Adrenal gland (tissue), 12 donors: Measurements from ENCODE around the gene DNALI1. TPM values are rescaled to one million over a fixed set of nuclear protein-coding genes. Genes with fewer than 3 reads are reported as not detected.
"Not testable (repeated sequence)": the region's sequence is repeated elsewhere in the genome, so short reads cannot be mapped to it uniquely, and the experiment has no call there.

Experiments used
- DNase-seq, 7 donors: peaks; one replicate each; pipeline ENCODE4 v3.0.0-alpha.2; 2019 to 2020
- H3K27ac ChIP-seq, 5 donors: fragments of 200-600 bp; sonication (generic) in 4 of 5; 1 replicate in 3 of 5; 2 replicates in 2 of 5; pipeline versions ENCODE4 v1.5.1 to v1.8.0; 2016 to 2020; ENCODE audit warnings: mild to moderate bottlenecking in 1 of 5
- H3K27me3 ChIP-seq: fragments of 200-600 bp; 2 replicates; pipeline ENCODE4 v1.8.0; 2021
- H3K36me3 ChIP-seq, 2 donors: fragments of 200-600 bp; replicated peaks in 1 of 2; 1 replicate in 1 of 2; 2 replicates in 1 of 2; pipeline versions ENCODE4 v1.5.1 to v1.8.0; 2018 to 2022
- H3K4me1 ChIP-seq, 2 donors: fragments of 200-600 bp; replicated peaks in 1 of 2; 1 replicate in 1 of 2; 2 replicates in 1 of 2; pipeline versions ENCODE4 v1.5.1 to v1.8.0; 2018 to 2021
- H3K4me3 ChIP-seq, 4 donors: fragments of 200-600 bp; sonication (generic) in 3 of 4; one replicate each; pipeline ENCODE4 v1.5.1; 2016 to 2018
- H3K9me3 ChIP-seq, 3 donors: fragments of 200-600 bp; sonication (generic) in 1 of 3; replicated peaks in 1 of 3; 1 replicate in 2 of 3; 2 replicates in 1 of 3; pipeline versions ENCODE4 v1.5.1 to v1.8.0; 2016 to 2021
- CTCF ChIP-seq, 6 experiments: fragments of 450-650 bp in 4 of 6; fragments of 200-600 bp in 2 of 6; sonication (generic) in 1 of 6; IDR thresholded peaks; 1 replicate in 5 of 6; 2 replicates in 1 of 6; pipeline versions ENCODE4 v1.5.1 to v1.8.0; 2016 to 2021; ENCODE audit warnings: antibody characterized with exemption in 6 of 6, mild to moderate bottlenecking in 2 of 6, moderate library complexity in 1 of 6
- POLR2A ChIP-seq, 2 donors: fragments of 450-650 bp; IDR thresholded peaks; one replicate each; pipeline ENCODE4 v1.6.1; 2017; ENCODE audit warnings: antibody characterized with exemption in 2 of 2, mild to moderate bottlenecking in 2 of 2, moderate library complexity in 1 of 2
- WGBS, 4 donors: extraction: QIAGEN DNeasy Blood & Tissue Kit in 2 of 4; methylation state at CpG; one replicate each; pipeline versions ENCODE4 v1.1.5 to v1.1.7; 2013 to 2017; 5-methylcytosine and 5-hydroxymethylcytosine counted together
- intact Hi-C, 2 donors: fragments of 100-400 bp; cut with DNase I; formaldehyde crosslinking; loops; one replicate each; pipeline versions ENCODE4 v1.14.1 to v1.15.0; 2022 to 2023
- polyA plus RNA-seq, 3 donors: library from polyadenylated mRNA; stranded (reverse); fragments of 200-250 nt in 2 of 3; fragments of 350-450 nt in 1 of 3; fragmentation: Illumina TruSeq in 1 of 3; extraction: RNeasy Lipid Tissue Mini Kit (QIAGEN cat#74804) in 1 of 3; gene quantifications; one replicate each; pipeline ENCODE4 v1.2.3, GENCODE V29; 2013 to 2014
- total RNA-seq, 9 donors: library from RNA; depleted of rRNA in 4 of 9; stranded (reverse); fragments of >200 nt in 4 of 9; fragments of 120-200 nt in 1 of 9; fragmentation: NEBNext Ultra II Directional in 1 of 9; extraction: Animal tissue kit (Norgen Biotek cat#: 25700) in 1 of 9; gene quantifications; one replicate each; pipeline versions ENCODE4 v1.1.0 to v1.2.4, GENCODE V29; 2013 to 2023
- donor health status: healthy with polysubstance abuse.
- donor health status: Bipolar disorder and iron deficiency.
- donor health status: DM: yes; HTN: yes; CAD: no.
- donor health status: DM: no; HTN: no; CAD: no.
- donor health status: DM: no; HTN: no; CAD: no.
- donor health status: DM: yes; HTN: yes; CAD: no.

Gene DNALI1
- total and polyA plus RNA-seq, 12 donors: 6.1 to 41.6 (median 15.7) TPM

- intact Hi-C loops: no loop called here
- Histone ChIP-seq H3K36me3 (peaks cover 0 to 4% of the 10 kb centered on the region in 2 donors), H3K9me3 (no peaks in the 10 kb centered on the region), H3K27me3 (no peaks in the 10 kb centered on the region), H3K27ac (no peak overlapping the region), H3K4me1 (peaks cover 14 to 16% of the 10 kb centered on the region in 2 donors), H3K4me3 (no peak overlapping the region)
- WGBS, 4 donors: 88 to 96% (median 89%) methylated on average over 1 of the region's 1 CpG
- DNase-seq: no peak
- no peak for TF ChIP-seq CTCF (IDR thresholded peaks at IDR 0.05)
- no peak for TF ChIP-seq POLR2A (IDR thresholded peaks at IDR 0.05)
These were observed 1.7 kb downstream of the DNALI1 start for GRCh38 chr1:37558411-37558810.

GRCh38 chr1:37559080-37559479, 2.3 kb downstream of the DNALI1 start:
- intact Hi-C loops: no loop called here

GRCh38 chr1:37559957-37560379, 3.2 kb downstream of the DNALI1 start:
- H3K27ac ChIP-seq, H3K9me3 ChIP-seq, H3K27me3 ChIP-seq, H3K36me3 ChIP-seq, intact Hi-C loops, H3K4me3 ChIP-seq, DNase-seq: not testable (repeated sequence)
- WGBS, 4 donors: 65 to 76% (median 70%) methylated on average over 12 of the region's 12 CpGs
- peaks cover 13 to 14% of the 10 kb centered on the region in 2 donors for H3K4me1 ChIP-seq

More at GRCh38 chr1:37559080-37559479, 2.3 kb downstream of the DNALI1 start:
- Histone ChIP-seq H3K4me1 (peaks cover 13 to 14% of the 10 kb centered on the region in 2 donors), H3K4me3 (no peak overlapping the region), H3K27me3 (no peaks in the 10 kb centered on the region), H3K27ac (no peak overlapping the region), H3K9me3 (no peaks in the 10 kb centered on the region), H3K36me3 (peaks cover 0 to 4% of the 10 kb centered on the region in 2 donors)
- no peak for DNase-seq
- 84 to 95% (median 91%) methylated on average over 1 to 7 of the region's 7 CpGs for WGBS, 4 donors
- no peak for TF ChIP-seq POLR2A (IDR thresholded peaks at IDR 0.05)
- TF ChIP-seq CTCF (IDR thresholded peaks at IDR 0.05): no peak

GRCh38 chr1:37560401-37561132, 3.8 kb downstream of the DNALI1 start:
- Histone ChIP-seq H3K36me3 (peaks cover 0 to 12% of the 10 kb centered on the region in 2 donors), H3K9me3 (no peaks in the 10 kb centered on the region), H3K27ac (no peak overlapping the region), H3K4me3 (no peak overlapping the region), H3K4me1 (peaks cover 13 to 14% of the 10 kb centered on the region in 2 donors), H3K27me3 (no peaks in the 10 kb centered on the region)
- TF ChIP-seq CTCF (IDR thresholded peaks at IDR 0.05): no peak
- no peak for TF ChIP-seq POLR2A (IDR thresholded peaks at IDR 0.05)
- WGBS, 4 donors: 80 to 90% (median 83%) methylated on average over 10 of the region's 10 CpGs
- no peak for DNase-seq
- intact Hi-C loops: no loop called here
